Measurements from ENCODE around the gene OMP.

The OMP gene

GRCh38 chr11:77129069-77129841 is 26.6 kb downstream of the OMP start (continued):
- TF ChIP-seq PRDM1 (tag by site-specific recombination; IDR thresholded peaks at IDR 0.05) = no peak

- no peaks in the 10 kb centered on the region for H3K36me3 ChIP-seq (ENCODE audit: control insufficient read depth in 2 of 2, insufficient read depth in 1 of 2, low read length in 2 of 2)
- POLR2A ChIA-PET = no interaction called here
- no peak for TF ChIP-seq ZNF221 (tag by site-specific recombination; IDR thresholded peaks at IDR 0.05; ENCODE audit: borderline replicate concordance)
- TF ChIP-seq ZNF184 (tag by site-specific recombination; IDR thresholded peaks at IDR 0.05) = no peak
- TF ChIP-seq PRDM2 (tag by site-specific recombination; IDR thresholded peaks at IDR 0.05; ENCODE audit: borderline replicate concordance) = no peak
- TF ChIP-seq ZSCAN5A (tag by site-specific recombination; IDR thresholded peaks at IDR 0.05) = no peak
- TF ChIP-seq ZNF571 (tag by site-specific recombination; IDR thresholded peaks at IDR 0.05) = no peak
- no peak for TF ChIP-seq ZNF549 (tag by site-specific recombination; IDR thresholded peaks at IDR 0.05)
- no peak for TF ChIP-seq MYNN (tag by site-specific recombination; IDR thresholded peaks at IDR 0.05; ENCODE audit: borderline replicate concordance)
- H3K9me3 ChIP-seq (ENCODE audit: control insufficient read depth, insufficient read depth, low read depth, low read length) = no peaks in the 10 kb centered on the region
- no peaks in the 10 kb centered on the region; the same call in 1 of the 2 replicates for H3K4me1 ChIP-seq (ENCODE audit: control insufficient read depth, insufficient read depth, low read length)
- CTCF ChIA-PET = interaction anchor here (0.5 to 3.5 kb wide), 5 partner anchors 14 to 489 kb away, joined by 3 to 14 read pairs (median 3); no protein-coding TSS in a partner anchor
- no peak overlapping the region for H3K27ac ChIP-seq (ENCODE audit: extremely low read depth, low read depth, low read length)
- H3K4me3 ChIP-seq (ENCODE audit: low read depth, low read length) = no peak overlapping the region
Measured at GRCh38 chr11:77129842-77130756, 27.5 kb downstream of the OMP start.

GRCh38 chr11:77130763-77131513 is 28.3 kb downstream of the OMP start:
- ChIA-PET CTCF (interaction anchor here (0.7 to 3.5 kb wide), 3 partner anchors 15 to 488 kb away, joined by 3 to 14 read pairs (median 3); no protein-coding TSS in a partner anchor), POLR2A (no interaction called here)
- no peak overlapping the region for H3K27ac ChIP-seq (ENCODE audit: extremely low read depth, low read depth, low read length)
- no peak overlapping the region for H3K4me3 ChIP-seq (ENCODE audit: low read depth, low read length)
- no peaks in the 10 kb centered on the region; the same call in 1 of the 2 replicates for H3K4me1 ChIP-seq (ENCODE audit: control insufficient read depth, insufficient read depth, low read length)
- TF ChIP-seq INSM2 (tag by site-specific recombination; IDR thresholded peaks at IDR 0.05) = no peak
- peak; percentile 77 for TF ChIP-seq ZNF623 (tag by site-specific recombination; IDR thresholded peaks at IDR 0.05)
- TF ChIP-seq ZIC2 (tag by site-specific recombination; IDR thresholded peaks at IDR 0.05) = peak; percentile 60
- H3K36me3 ChIP-seq (ENCODE audit: control insufficient read depth in 2 of 2, insufficient read depth in 1 of 2, low read length in 2 of 2) = no peaks in the 10 kb centered on the region
- H3K9me3 ChIP-seq (ENCODE audit: control insufficient read depth, insufficient read depth, low read depth, low read length) = no peaks in the 10 kb centered on the region
